GM18502 (cell line): ENCODE measurements around the gene ID2.
"Not testable (repeated sequence)": the region's sequence is repeated elsewhere in the genome, so short reads cannot be mapped to it uniquely, and the experiment has no call there.

Experiments
- ATAC-seq: cut with Tn5 transposase; IDR thresholded peaks from one replicate; pipeline ENCODE4 v1.9.1; 2021; ENCODE audit warnings: mild to moderate bottlenecking; ENCODE audit not compliant: unreplicated experiment, poor library complexity

Gene ID2

GRCh38 chr2:8725838-8726237 is 44.0 kb downstream of the ID2 start:
- ATAC-seq = no peak

DNA sequence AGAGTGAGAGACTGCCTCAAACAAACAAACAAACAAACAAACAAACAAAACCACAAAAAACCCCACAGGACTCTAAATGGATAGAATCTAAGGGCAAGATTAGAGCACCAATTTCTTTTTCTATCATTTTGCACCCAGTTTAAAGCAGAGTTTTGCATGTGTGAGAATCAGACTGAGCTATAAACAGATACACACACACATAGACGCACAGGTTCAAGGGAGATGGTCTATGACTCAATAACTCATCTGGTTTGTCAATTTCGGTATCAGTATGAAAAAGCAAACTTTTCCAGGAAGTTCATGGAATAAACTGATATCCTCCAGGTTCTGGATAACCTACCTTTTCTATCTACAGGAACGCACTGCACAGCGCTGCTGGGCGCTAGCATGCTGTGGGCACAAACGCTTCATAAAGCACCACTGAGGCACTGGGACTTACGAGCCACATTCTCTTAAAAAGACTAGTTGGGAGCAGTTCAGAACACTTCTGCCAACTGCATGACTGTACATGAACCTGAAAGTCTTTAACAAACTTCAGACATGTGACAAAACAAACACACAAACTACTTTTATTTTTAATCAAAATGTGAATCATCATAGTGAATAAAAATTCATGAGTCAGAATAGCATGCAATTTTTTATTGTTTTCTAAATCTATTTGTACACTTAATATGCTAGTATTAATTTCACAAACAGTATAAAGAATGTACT is 46.6 kb downstream of the ID2 start:
- ATAC-seq = no peak

GRCh38 chr2:8729101-8729500 is 47.2 kb downstream of the ID2 start:
- not testable (repeated sequence) for ATAC-seq

GRCh38 chr2:8729939-8730338 is 48.1 kb downstream of the ID2 start:
- ATAC-seq = no peak

- no peak for ATAC-seq
Measured at GRCh38 chr2:8732601-8733000, 50.7 kb downstream of the ID2 start.
